ENCODE data around the gene SORBS1.

DNA sequence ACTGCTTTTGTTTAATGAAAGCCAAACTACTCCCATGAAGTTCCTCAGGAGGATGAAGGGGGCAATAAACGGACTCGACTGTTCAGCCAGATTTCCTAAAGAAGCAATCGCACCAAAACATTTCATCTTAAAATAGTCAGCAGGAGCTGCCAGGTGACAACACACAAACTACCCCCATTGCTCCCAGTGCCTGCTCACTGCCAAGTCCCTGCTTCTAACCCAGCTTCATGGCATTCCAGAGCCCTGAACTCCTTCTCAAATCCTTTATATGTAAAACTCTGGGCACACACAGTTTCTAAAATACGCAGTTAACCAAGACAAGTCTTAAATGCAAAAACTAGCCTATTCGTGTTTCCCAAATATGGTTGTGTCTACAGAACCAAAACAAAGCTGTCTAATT lies 110.0 kb downstream of the SORBS1 start:
- TF ChIP-seq RAD21 (IDR thresholded peaks at IDR 0.05) = no peak
- no peak for TF ChIP-seq FOXA1 (IDR thresholded peaks at IDR 0.05)
- TF ChIP-seq, protein P1, sequence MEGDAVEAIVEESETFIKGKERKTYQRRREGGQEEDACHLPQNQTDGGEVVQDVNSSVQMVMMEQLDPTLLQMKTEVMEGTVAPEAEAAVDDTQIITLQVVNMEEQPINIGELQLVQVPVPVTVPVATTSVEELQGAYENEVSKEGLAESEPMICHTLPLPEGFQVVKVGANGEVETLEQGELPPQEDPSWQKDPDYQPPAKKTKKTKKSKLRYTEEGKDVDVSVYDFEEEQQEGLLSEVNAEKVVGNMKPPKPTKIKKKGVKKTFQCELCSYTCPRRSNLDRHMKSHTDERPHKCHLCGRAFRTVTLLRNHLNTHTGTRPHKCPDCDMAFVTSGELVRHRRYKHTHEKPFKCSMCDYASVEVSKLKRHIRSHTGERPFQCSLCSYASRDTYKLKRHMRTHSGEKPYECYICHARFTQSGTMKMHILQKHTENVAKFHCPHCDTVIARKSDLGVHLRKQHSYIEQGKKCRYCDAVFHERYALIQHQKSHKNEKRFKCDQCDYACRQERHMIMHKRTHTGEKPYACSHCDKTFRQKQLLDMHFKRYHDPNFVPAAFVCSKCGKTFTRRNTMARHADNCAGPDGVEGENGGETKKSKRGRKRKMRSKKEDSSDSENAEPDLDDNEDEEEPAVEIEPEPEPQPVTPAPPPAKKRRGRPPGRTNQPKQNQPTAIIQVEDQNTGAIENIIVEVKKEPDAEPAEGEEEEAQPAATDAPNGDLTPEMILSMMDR (IDR thresholded peaks at IDR 0.05; ENCODE audit: low read depth, low read length, missing input control) = no peak
- no peak for TF ChIP-seq JUND (IDR thresholded peaks at IDR 0.05)
- TF ChIP-seq ZBTB33 (IDR thresholded peaks at IDR 0.05) = no peak
- TF ChIP-seq YY1 (IDR thresholded peaks at IDR 0.05) = no peak
- TF ChIP-seq SP1 (IDR thresholded peaks at IDR 0.05) = no peak
- TF ChIP-seq, protein P2, sequence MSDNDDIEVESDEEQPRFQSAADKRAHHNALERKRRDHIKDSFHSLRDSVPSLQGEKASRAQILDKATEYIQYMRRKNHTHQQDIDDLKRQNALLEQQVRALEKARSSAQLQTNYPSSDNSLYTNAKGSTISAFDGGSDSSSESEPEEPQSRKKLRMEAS (IDR thresholded peaks at IDR 0.05) = no peak
- TF ChIP-seq REST (IDR thresholded peaks at IDR 0.05) = no peak
- TF ChIP-seq HNF4A (conservative IDR thresholded peaks at IDR 0.05) = no peak
- TF ChIP-seq, protein P3, sequence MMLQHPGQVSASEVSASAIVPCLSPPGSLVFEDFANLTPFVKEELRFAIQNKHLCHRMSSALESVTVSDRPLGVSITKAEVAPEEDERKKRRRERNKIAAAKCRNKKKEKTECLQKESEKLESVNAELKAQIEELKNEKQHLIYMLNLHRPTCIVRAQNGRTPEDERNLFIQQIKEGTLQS (IDR thresholded peaks at IDR 0.05) = no peak
- no peak for TF ChIP-seq TAF1 (conservative IDR thresholded peaks at IDR 0.05)

Data from liver (tissue), 3 donors.